Measurements from ENCODE around the gene E4F1. TPM values are rescaled to one million over a fixed set of nuclear protein-coding genes. Genes with fewer than 3 reads are reported as not detected.

E4F1 gene
- total and polyA plus RNA-seq, 2 of the 8 experiments (the other 6 are each of a cell fraction or from before 2014, with no cell fraction given), result 22.2 to 27.0 TPM

GRCh38 chr16:2178321-2179106 lies 44.9 kb upstream of the E4F1 start (continued):
- no peak for TF ChIP-seq CHD7 (IDR thresholded peaks at IDR 0.05; ENCODE audit: insufficient replicate concordance, low read length)
- TF ChIP-seq SP2 (IDR thresholded peaks at IDR 0.05; ENCODE audit: low read length), result no peak
- TF ChIP-seq JUND (IDR thresholded peaks at IDR 0.05; ENCODE audit: low read length), result no peak
- peak; percentile 94 for TF ChIP-seq SP4 (IDR thresholded peaks at IDR 0.05; ENCODE audit: low read length)
- TF ChIP-seq CHD2 (IDR thresholded peaks at IDR 0.05; ENCODE audit: low read length), result no peak
- no peak for TF ChIP-seq PHF8 (conservative IDR thresholded peaks at IDR 0.05; ENCODE audit: low read depth, low read length)
- TF ChIP-seq SUZ12 (IDR thresholded peaks at IDR 0.05; ENCODE audit: low read length), result no peak
- peak; percentile 57; the same call in 1 of the 2 replicates for TF ChIP-seq CREB1 (IDR thresholded peaks at IDR 0.05)
- TF ChIP-seq SP1 (IDR thresholded peaks at IDR 0.05; ENCODE audit: low read depth, low read length), result peak; percentile 66; the same call in 1 of the 2 replicates
- TF ChIP-seq TAF1 (IDR thresholded peaks at IDR 0.05; ENCODE audit: low read depth, low read length), result no peak; the same call in 1 of the 2 replicates
- TF ChIP-seq CHD1 (IDR thresholded peaks at IDR 0.05; ENCODE audit: low read depth, low read length), result no peak
